H9 (cell line): ENCODE results near the gene ARL4C. TPM values are rescaled to one million over a fixed set of nuclear protein-coding genes. Genes with fewer than 3 reads are reported as not detected.

Experiments
- DNase-seq: peaks from one replicate; pipeline ENCODE4 v3.0.0-alpha.2; 2017
- H2AFZ ChIP-seq: one replicate; pipeline ENCODE4 v1.6.1; 2013; ENCODE audit warnings: mild to moderate bottlenecking, low read length, control low read depth, moderate library complexity
- H2AK5ac ChIP-seq: 2 replicates; pipeline ENCODE4 v1.6.1; 2013; ENCODE audit warnings: low read length, control low read depth, mixed read lengths; ENCODE audit not compliant: insufficient read length
- H2BK120ac ChIP-seq: one replicate; pipeline ENCODE4 v1.6.1; 2013; ENCODE audit warnings: low read depth, mild to moderate bottlenecking, low read length, control low read depth, inconsistent platforms; ENCODE audit not compliant: poor library complexity, severe bottlenecking
- H2BK12ac ChIP-seq: 2 replicates; pipeline ENCODE4 v1.6.1; 2013; ENCODE audit warnings: low read length, control low read depth, mixed read lengths, low read depth; ENCODE audit not compliant: insufficient read length
- H2BK15ac ChIP-seq: 2 replicates; pipeline ENCODE4 v1.6.1; 2013; ENCODE audit warnings: low read depth, low read length, control low read depth
- H2BK20ac ChIP-seq: one replicate; pipeline ENCODE4 v1.6.1; 2013; ENCODE audit warnings: low read depth, mild to moderate bottlenecking, low read length, control low read depth, inconsistent platforms; ENCODE audit not compliant: poor library complexity, severe bottlenecking
- H2BK5ac ChIP-seq: 2 replicates; pipeline ENCODE4 v1.6.1; 2013; ENCODE audit warnings: low read length, control low read depth, mixed read lengths; ENCODE audit not compliant: insufficient read length
- H3K14ac ChIP-seq: 2 replicates; pipeline ENCODE4 v1.6.1; 2013; ENCODE audit warnings: low read length, control low read depth; ENCODE audit not compliant: insufficient read depth
- H3K18ac ChIP-seq: 2 replicates; pipeline ENCODE4 v1.6.1; 2013; ENCODE audit warnings: low read depth, mild to moderate bottlenecking, mixed read lengths, low read length, control low read depth; ENCODE audit not compliant: insufficient read length
- H3K23ac ChIP-seq: 2 replicates; pipeline ENCODE4 v1.6.1; 2013; ENCODE audit warnings: low read length, control low read depth, mixed read lengths, low read depth; ENCODE audit not compliant: insufficient read length
- H3K23me2 ChIP-seq: 2 replicates; pipeline ENCODE4 v1.6.1; 2013; ENCODE audit warnings: low read depth, mild to moderate bottlenecking, mixed read lengths, low read length, control low read depth; ENCODE audit not compliant: insufficient read length, poor library complexity, severe bottlenecking
- H3K27ac ChIP-seq: 2 replicates; pipeline ENCODE4 v1.5.1; 2013; ENCODE audit warnings: low read length, control low read depth, mixed read lengths, low read depth; ENCODE audit not compliant: insufficient read length
- H3K27me3 ChIP-seq: 2 replicates; pipeline ENCODE4 v1.6.1; 2013; ENCODE audit warnings: low read length, control low read depth, inconsistent platforms; ENCODE audit not compliant: insufficient read depth
- H3K4ac ChIP-seq: 2 replicates; pipeline ENCODE4 v1.6.1; 2013; ENCODE audit warnings: low read depth, mild to moderate bottlenecking, control low read depth, inconsistent platforms, low read length, moderate library complexity
- H3K4me1 ChIP-seq: 2 replicates; pipeline ENCODE4 v1.6.1; 2013; ENCODE audit warnings: low read length, control low read depth, inconsistent platforms; ENCODE audit not compliant: insufficient read depth
- H3K4me2 ChIP-seq: 2 replicates; pipeline ENCODE4 v1.6.1; 2013; ENCODE audit warnings: low read length, control low read depth, mixed read lengths; ENCODE audit not compliant: insufficient read length, insufficient read depth
- H3K56ac ChIP-seq: 2 replicates; pipeline ENCODE4 v1.6.1; 2013; ENCODE audit warnings: low read depth, mild to moderate bottlenecking, mixed read lengths, low read length, control low read depth; ENCODE audit not compliant: insufficient read length
- H3K79me1 ChIP-seq: 2 replicates; pipeline ENCODE4 v1.6.1; 2013; ENCODE audit warnings: low read depth, mild to moderate bottlenecking, moderate library complexity, low read length, control low read depth, inconsistent platforms; ENCODE audit not compliant: insufficient read depth, poor library complexity, severe bottlenecking
- H3K79me2 ChIP-seq: 2 replicates; pipeline ENCODE4 v1.6.1; 2013; ENCODE audit warnings: low read length, control low read depth, inconsistent platforms; ENCODE audit not compliant: insufficient read depth
- H3K9ac ChIP-seq: 2 replicates; pipeline ENCODE4 v1.6.1; 2013; ENCODE audit warnings: low read length, control low read depth, mixed read lengths; ENCODE audit not compliant: insufficient read length; ENCODE audit errors: extremely low read depth
- H3K9me3 ChIP-seq: one replicate; pipeline ENCODE4 v1.6.1; 2013; ENCODE audit warnings: low read depth, low read length, inconsistent platforms; ENCODE audit not compliant: control insufficient read depth
- H3T11ph ChIP-seq: one replicate; pipeline ENCODE4 v1.6.1; 2013; ENCODE audit warnings: mild to moderate bottlenecking, low read length, control low read depth, inconsistent platforms
- H4K20me1 ChIP-seq: one replicate; pipeline ENCODE4 v1.6.1; 2013; ENCODE audit not compliant: control insufficient read depth, insufficient read length, insufficient read depth
- H4K5ac ChIP-seq: 2 replicates; pipeline ENCODE4 v1.6.1; 2013; ENCODE audit warnings: low read depth, mild to moderate bottlenecking, mixed read lengths, low read length, control low read depth; ENCODE audit not compliant: insufficient read length
- H4K8ac ChIP-seq: replicated peaks from 2 replicates; pipeline ENCODE4 v1.6.1; 2013; ENCODE audit warnings: low read length, control low read depth, mixed read lengths, low read depth; ENCODE audit not compliant: insufficient read length
- H4K91ac ChIP-seq: 2 replicates; pipeline ENCODE4 v1.6.1; 2013; ENCODE audit warnings: low read depth, mild to moderate bottlenecking, moderate library complexity, mixed read lengths, low read length, control low read depth; ENCODE audit not compliant: insufficient read length
- H3K27ac Mint-ChIP-seq, 3 experiments: 2 replicates in 2 of 3; 3 replicates in 1 of 3; pipeline ENCODE4 v1.8.0; 2020 to 2021; ENCODE audit warnings: mixed read lengths in 3 of 3, mild to moderate bottlenecking in 1 of 3, moderate library complexity in 1 of 3
- H3K27me3 Mint-ChIP-seq: 2 replicates; pipeline ENCODE4 v1.8.0; 2021; ENCODE audit warnings: low read depth, mild to moderate bottlenecking, moderate library complexity, mixed read lengths
- H3K36me3 Mint-ChIP-seq, 3 experiments: 2 replicates in 2 of 3; 3 replicates in 1 of 3; pipeline ENCODE4 v1.8.0; 2020 to 2021; ENCODE audit warnings: low read depth in 3 of 3, mixed read lengths in 3 of 3; ENCODE audit not compliant: insufficient read depth in 1 of 3
- H3K4me1 Mint-ChIP-seq, 2 experiments: 2 replicates each; pipeline ENCODE4 v1.8.0; 2020; ENCODE audit warnings: mixed read lengths in 2 of 2
- H3K4me3 Mint-ChIP-seq, 2 experiments: 2 replicates in 1 of 2; 3 replicates in 1 of 2; pipeline ENCODE4 v1.8.0; 2020 to 2021; ENCODE audit warnings: mild to moderate bottlenecking in 2 of 2, mixed read lengths in 2 of 2, moderate library complexity in 1 of 2
- H3K9me3 Mint-ChIP-seq, 2 experiments: 2 replicates in 1 of 2; 3 replicates in 1 of 2; pipeline ENCODE4 v1.8.0; 2020; ENCODE audit warnings: mild to moderate bottlenecking in 2 of 2, mixed read lengths in 2 of 2, moderate library complexity in 1 of 2
- WGBS: extraction: QIAGEN DNeasy Blood & Tissue Kit; methylation state at CpG from one replicate; pipeline ENCODE4 v1.1.7; 2013; ENCODE audit warnings: missing lambda C conversion rate, low lambda C conversion rate, mixed read lengths; ENCODE audit not compliant: insufficient read length; ENCODE audit errors: extremely low coverage; 5-methylcytosine and 5-hydroxymethylcytosine counted together
- total RNA-seq: library from RNA; stranded (reverse); gene quantifications from 2 replicates; pipeline ENCODE4 v1.2.1, GENCODE V29; 2021
- TF ChIP-seq, protein P1 (sequence below): fragments of 200-600 bp; sonication (generic); conservative IDR thresholded peaks from 3 replicates; pipeline ENCODE4 v1.8.0; 2021; ENCODE audit warnings: antibody characterized with exemption, mild to moderate bottlenecking

ARL4C gene
- total RNA-seq, 1 experiment from 2014 or later, result 12.0 TPM

DNA sequence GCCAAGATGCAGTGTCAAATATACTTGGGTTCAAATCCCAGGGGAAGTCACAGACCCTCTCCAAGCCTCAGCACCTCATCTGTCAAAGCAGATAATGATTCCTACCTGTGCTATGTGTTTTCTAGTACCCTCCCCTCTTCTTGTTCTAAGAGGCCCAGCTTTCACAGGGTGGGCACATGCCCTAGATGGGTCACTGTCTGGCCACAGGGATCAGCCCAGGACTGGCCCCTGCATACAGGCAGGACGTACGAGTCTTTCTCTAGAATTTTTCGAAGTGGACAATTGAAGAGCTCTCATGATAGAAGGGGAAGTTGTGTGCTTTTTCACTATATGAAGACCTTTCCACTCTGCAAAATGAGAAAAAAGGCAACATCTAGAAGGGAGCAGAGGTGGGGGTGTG, 22.2 kb downstream of the ARL4C start:
- no peak for DNase-seq

More for the DNA sequence above, 22.2 kb downstream of the ARL4C start:
- Mint-ChIP-seq H3K4me1 (no peaks in the 10 kb centered on the region), H3K27ac (no peak overlapping the region), H3K36me3 (no peaks in the 10 kb centered on the region; a peak in 2 of 7 replicates), H3K9me3 (peaks cover 2 to 3% of the 10 kb centered on the region in 2 experiments; a peak in 2 of 5 replicates), H3K4me3 (no peak overlapping the region), H3K27me3 (peaks cover 16% of the 10 kb centered on the region)
- no peak overlapping the region for H4K5ac ChIP-seq
- H3K27ac ChIP-seq, result no peak overlapping the region
- no peak overlapping the region for H2BK20ac ChIP-seq
- no peaks in the 10 kb centered on the region for H3K79me2 ChIP-seq
- H4K91ac ChIP-seq, result no peak overlapping the region
- no peaks in the 10 kb centered on the region for H3K23me2 ChIP-seq
- no peak overlapping the region for H3K9ac ChIP-seq
- no peak overlapping the region for H2BK12ac ChIP-seq
- no peaks in the 10 kb centered on the region for H3K79me1 ChIP-seq
- WGBS, result no CpG with 5 or more reads among the region's 3 CpGs
- no peak overlapping the region for H2AK5ac ChIP-seq
- no peak overlapping the region for H2BK5ac ChIP-seq
- no peaks in the 10 kb centered on the region for H3K9me3 ChIP-seq
- no peak overlapping the region for H3K4ac ChIP-seq
- no peak overlapping the region for H2BK15ac ChIP-seq
- H3K27me3 ChIP-seq, result no peaks in the 10 kb centered on the region
- no peak overlapping the region for H3K18ac ChIP-seq
- H3K4me1 ChIP-seq, result no peaks in the 10 kb centered on the region
- TF ChIP-seq, protein P1, sequence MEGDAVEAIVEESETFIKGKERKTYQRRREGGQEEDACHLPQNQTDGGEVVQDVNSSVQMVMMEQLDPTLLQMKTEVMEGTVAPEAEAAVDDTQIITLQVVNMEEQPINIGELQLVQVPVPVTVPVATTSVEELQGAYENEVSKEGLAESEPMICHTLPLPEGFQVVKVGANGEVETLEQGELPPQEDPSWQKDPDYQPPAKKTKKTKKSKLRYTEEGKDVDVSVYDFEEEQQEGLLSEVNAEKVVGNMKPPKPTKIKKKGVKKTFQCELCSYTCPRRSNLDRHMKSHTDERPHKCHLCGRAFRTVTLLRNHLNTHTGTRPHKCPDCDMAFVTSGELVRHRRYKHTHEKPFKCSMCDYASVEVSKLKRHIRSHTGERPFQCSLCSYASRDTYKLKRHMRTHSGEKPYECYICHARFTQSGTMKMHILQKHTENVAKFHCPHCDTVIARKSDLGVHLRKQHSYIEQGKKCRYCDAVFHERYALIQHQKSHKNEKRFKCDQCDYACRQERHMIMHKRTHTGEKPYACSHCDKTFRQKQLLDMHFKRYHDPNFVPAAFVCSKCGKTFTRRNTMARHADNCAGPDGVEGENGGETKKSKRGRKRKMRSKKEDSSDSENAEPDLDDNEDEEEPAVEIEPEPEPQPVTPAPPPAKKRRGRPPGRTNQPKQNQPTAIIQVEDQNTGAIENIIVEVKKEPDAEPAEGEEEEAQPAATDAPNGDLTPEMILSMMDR, result no peak
- no peak overlapping the region for H3K4me2 ChIP-seq
- H2BK120ac ChIP-seq, result no peak overlapping the region
- no peak overlapping the region for H3K14ac ChIP-seq
- no peak overlapping the region for H3K23ac ChIP-seq
- no peak overlapping the region for H3T11ph ChIP-seq
- no peak overlapping the region for H3K56ac ChIP-seq
- no peak overlapping the region for H2AFZ ChIP-seq
- H4K20me1 ChIP-seq, result no peaks in the 10 kb centered on the region
- H4K8ac ChIP-seq, result no peak overlapping the region
